A549 (cell line): ENCODE data around the gene NIPAL3. TPM values are rescaled to one million over a fixed set of nuclear protein-coding genes. Genes with fewer than 3 reads are reported as not detected.

Experiments
- ATAC-seq, 2 experiments: fragments of 200-7000 bp in 1 of 2; fragments of >200 bp in 1 of 2; cut with Nextera tagmentation in 1 of 2; cut with Tn5 transposase in 1 of 2; 3 replicates each; pipeline versions ENCODE4 v1.8.0 to v1.9.1; 2018 to 2020; ENCODE audit warnings: mild to moderate bottlenecking in 1 of 2, moderate library complexity in 1 of 2
- CTCF ChIA-PET: fragments of 300-600 bp; sonication (Branson Sonifier 250); formaldehyde crosslinking; extraction: SDS; loops from one replicate; lab custom pipeline; 2021; ENCODE audit warnings: antibody characterized with exemption, inconsistent platforms; lab: Yijun Ruan, JAX
- POLR2A ChIA-PET: fragments of 350-600 bp; formaldehyde crosslinking; extraction: SDS; loops from one replicate; lab custom pipeline; 2021; ENCODE audit warnings: antibody characterized with exemption, inconsistent platforms; lab: Yijun Ruan, JAX
- DNase-seq, 2 experiments: peaks; one replicate each; pipeline versions ENCODE4 v3.0.0 to v3.0.0-alpha.2; 2011 to 2016; ENCODE audit warnings: low read depth in 1 of 2, low spot score in 1 of 2
- FAIRE-seq: peaks from 2 replicates; lab custom pipeline; 2011; peaks lifted over from hg19 to GRCh38; lab: Jason Lieb, UNC
- H3K27ac ChIP-seq, 2 experiments: fragments of >200 bp; sonication (Bioruptor Twin); formaldehyde crosslinking; 3 replicates each; pipeline ENCODE4 v1.5.1; 2016 to 2017
- H3K4me1 ChIP-seq: fragments of >200 bp; sonication (Bioruptor Twin); formaldehyde crosslinking; 3 replicates; pipeline ENCODE4 v1.6.1; 2016
- H3K4me2 ChIP-seq: fragments of >200 bp; sonication (Bioruptor Twin); formaldehyde crosslinking; 3 replicates; pipeline ENCODE4 v1.6.1; 2016
- H3K4me3 ChIP-seq: fragments of >200 bp; sonication (Bioruptor Twin); formaldehyde crosslinking; 3 replicates; pipeline ENCODE4 v1.5.1; 2016
- H3K9me3 ChIP-seq: fragments of >200 bp; sonication (Bioruptor Twin); formaldehyde crosslinking; 3 replicates; pipeline ENCODE4 v1.6.1; 2016
- CTCF ChIP-seq: fragments of >200 bp; sonication (Bioruptor Twin); formaldehyde crosslinking; IDR thresholded peaks from 3 replicates; pipeline ENCODE4 v1.5.1; 2016
- E2F6 ChIP-seq: IDR thresholded peaks from 2 replicates; pipeline ENCODE4 v1.6.1; 2012; ENCODE audit warnings: low read depth, borderline replicate concordance
- EP300 ChIP-seq, 2 experiments: fragments of >200 bp; sonication (Bioruptor Twin); formaldehyde crosslinking; IDR thresholded peaks; 2 replicates in 1 of 2; 3 replicates in 1 of 2; pipeline ENCODE4 v1.6.1; 2016 to 2017
- FOSL2 ChIP-seq, 2 experiments: fragments of 450-650 bp in 1 of 2; fragments of >200 bp in 1 of 2; sonication (Bioruptor Twin) in 1 of 2; formaldehyde crosslinking; IDR thresholded peaks; 2 replicates each; pipeline versions ENCODE4 v1.5.0 to v1.6.1; 2016 to 2020; ENCODE audit warnings: mild to moderate bottlenecking in 1 of 2, moderate library complexity in 1 of 2
- HES2 ChIP-seq: fragments of >200 bp; sonication (Bioruptor Twin); formaldehyde crosslinking; IDR thresholded peaks from 2 replicates; pipeline ENCODE4 v1.6.1; 2016
- JUNB ChIP-seq: fragments of >200 bp; sonication (Bioruptor Twin); formaldehyde crosslinking; IDR thresholded peaks from 2 replicates; pipeline ENCODE4 v1.6.1; 2016
- KDM1A ChIP-seq: fragments of 200-600 bp; sonication (generic); IDR thresholded peaks from 2 replicates; pipeline ENCODE4 v1.6.1; 2016; ENCODE audit warnings: low read depth, mild to moderate bottlenecking
- MAX ChIP-seq: IDR thresholded peaks from 2 replicates; pipeline ENCODE4 v1.6.1; 2012
- NFE2L2 ChIP-seq: fragments of 150-350 bp; conservative IDR thresholded peaks from 2 replicates; pipeline ENCODE4 v1.6.1; 2014; ENCODE audit warnings: low read length
- NPAS2 ChIP-seq: fragments of 250-450 bp; sonication (Bioruptor Pico); IDR thresholded peaks from 2 replicates; pipeline ENCODE4 v1.8.0; 2022; ENCODE audit warnings: mild to moderate bottlenecking, moderate library complexity, borderline replicate concordance
- POLR2AphosphoS2 ChIP-seq: conservative IDR thresholded peaks from 2 replicates; pipeline ENCODE4 v1.6.1; 2012; ENCODE audit warnings: low read length, improper control_type of control experiment, inconsistent platforms
- SMC3 ChIP-seq: fragments of >200 bp; sonication (Bioruptor Twin); formaldehyde crosslinking; IDR thresholded peaks from 3 replicates; pipeline ENCODE4 v1.6.1; 2018; ENCODE audit warnings: inconsistent platforms
- SREBF2 ChIP-seq: fragments of 450-650 bp; IDR thresholded peaks from 2 replicates; pipeline ENCODE4 v1.6.1; 2014; ENCODE audit warnings: mild to moderate bottlenecking, moderate library complexity
- USF2 ChIP-seq: fragments of 450-650 bp; IDR thresholded peaks from 2 replicates; pipeline ENCODE4 v1.6.1; 2014; ENCODE audit warnings: antibody characterized with exemption
- ZC3H11A ChIP-seq: fragments of 450-650 bp; IDR thresholded peaks from 2 replicates; pipeline ENCODE4 v1.6.1; 2014; ENCODE audit warnings: antibody characterized with exemption, mild to moderate bottlenecking
- ZFP36 ChIP-seq: fragments of 450-650 bp; IDR thresholded peaks from 2 replicates; pipeline ENCODE4 v1.6.1; 2014; ENCODE audit warnings: borderline replicate concordance; ENCODE audit not compliant: partially characterized antibody
- ZSCAN20 ChIP-seq: fragments of 250-450 bp; sonication (Bioruptor Pico); IDR thresholded peaks from 2 replicates; pipeline ENCODE4 v1.8.0; 2022; ENCODE audit warnings: mild to moderate bottlenecking, moderate library complexity
- WGBS: methylation state at CpG from one replicate; pipeline ENCODE4 v1.1.6; 2017; ENCODE audit errors: missing lambda C conversion rate; 5-methylcytosine and 5-hydroxymethylcytosine counted together
- polyA plus RNA-seq, 4 experiments: library from polyadenylated mRNA; depleted of rRNA in 3 of 4; stranded (reverse); fragments of >200 nt; fragmentation: RNase III in 1 of 4; extraction: RNeasy Plus Mini Kit Qiagen cat#74134 plus additional on column Dnase treatment in 1 of 4; gene quantifications; 2 replicates in 3 of 4; 3 replicates in 1 of 4; pipeline ENCODE4 v1.2.3, GENCODE V29; 2011 to 2017

Gene NIPAL3
- polyA plus RNA-seq, 2 of the 4 experiments (the other 2 are of a cell fraction) = 5.1 to 10.4 TPM

GRCh38 chr1:24424990-24425389, 9.4 kb downstream of the NIPAL3 start:
- ATAC-seq (no peak), FAIRE-seq (no peak)
- POLR2A ChIA-PET = no interaction called here
- TF ChIP-seq FOSL2 (IDR thresholded peaks at IDR 0.05) = no peak
- no peak for TF ChIP-seq FOSL2 (CRISPR knock-in tag; IDR thresholded peaks at IDR 0.05)
- TF ChIP-seq MAX = no peak
- TF ChIP-seq EP300 (IDR thresholded peaks at IDR 0.05) = no peak
- TF ChIP-seq SMC3 = no peak
- no peak for TF ChIP-seq CTCF
- TF ChIP-seq HES2 = no peak
- TF ChIP-seq POLR2AphosphoS2 = no peak
- TF ChIP-seq ZC3H11A = no peak
- TF ChIP-seq, all 56 proteins: peak for 0
- Histone ChIP-seq H3K4me3 (no peak overlapping the region), H3K4me2 (no peak overlapping the region), H3K27ac (no peak overlapping the region), H3K4me1 (no peaks in the 10 kb centered on the region), H3K9me3 (no peaks in the 10 kb centered on the region)
- CTCF ChIA-PET = interaction anchor here (1.3 to 2.8 kb wide), 3 partner anchors 10 to 210 kb away, joined by 3 to 15 read pairs (median 6); partner anchors contain the start of gene NIPAL3
- WGBS = 66% methylated on average over 3 of the region's 3 CpGs
- DNase-seq = no peak

GRCh38 chr1:24425441-24425840, 9.8 kb downstream of the NIPAL3 start:
- Histone ChIP-seq H3K4me3 (no peak overlapping the region), H3K9me3 (no peaks in the 10 kb centered on the region), H3K4me2 (no peak overlapping the region), H3K4me1 (no peaks in the 10 kb centered on the region), H3K27ac (no peak overlapping the region)
- FAIRE-seq (no peak), DNase-seq (no peak), ATAC-seq (no peak)
- ChIA-PET POLR2A (no interaction called here), CTCF (interaction anchor here (1.0 to 2.8 kb wide), 4 partner anchors 10 to 224 kb away, joined by 3 to 15 read pairs (median 4); partner anchors contain the start of gene NIPAL3)
- 72% methylated on average over 3 of the region's 3 CpGs for WGBS
- TF ChIP-seq SREBF2 (no peak), E2F6 (no peak), NPAS2 (CRISPR knock-in tag) (no peak), ZSCAN20 (CRISPR knock-in tag) (no peak), JUNB (no peak), NFE2L2 (no peak)

GRCh38 chr1:24425922-24426321, 10.3 kb downstream of the NIPAL3 start:
- Histone ChIP-seq H3K9me3 (no peaks in the 10 kb centered on the region), H3K27ac (no peak overlapping the region), H3K4me3 (no peak overlapping the region), H3K4me1 (no peaks in the 10 kb centered on the region), H3K4me2 (no peak overlapping the region)
- WGBS = 93% methylated on average over 7 of the region's 7 CpGs
- no peak for FAIRE-seq
- POLR2A ChIA-PET = no interaction called here
- DNase-seq = no peak
- TF ChIP-seq KDM1A = no peak
- no peak for TF ChIP-seq ZFP36
- no peak for TF ChIP-seq USF2
- ATAC-seq = no peak
- CTCF ChIA-PET = interaction anchor here (1.0 to 2.8 kb wide), 3 partner anchors 11 to 224 kb away, joined by 3 to 15 read pairs (median 6); partner anchors contain the start of gene NIPAL3
